Inferior parietal cortex (tissue), 1 donor: Measurements from ENCODE around the gene TSPAN12.

ENCODE experiments used
- DNase-seq: peaks from one replicate; pipeline ENCODE4 v3.0.0-alpha.2; 2016; ENCODE audit errors: extremely low spot score

Gene TSPAN12

DNA sequence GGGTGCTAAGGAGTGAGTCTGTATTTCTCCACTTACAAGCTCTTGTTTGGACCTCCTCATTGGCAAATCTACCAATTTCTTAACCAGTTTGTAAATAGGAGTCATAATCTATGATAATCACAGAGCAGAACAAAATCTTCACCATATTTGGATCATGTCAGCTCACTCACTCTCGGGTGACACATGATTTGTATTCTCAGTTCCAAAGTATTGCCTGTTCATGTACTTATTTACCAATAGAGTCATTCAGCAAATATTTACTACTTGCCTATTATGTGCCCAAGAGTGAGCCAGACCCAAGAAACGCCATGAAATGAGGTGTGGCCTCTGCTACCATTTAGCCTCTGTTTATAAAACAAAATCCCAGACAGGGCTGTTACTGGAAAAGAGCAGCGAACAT lies 114.8 kb downstream of the TSPAN12 start:
- DNase-seq, result no peak

DNA sequence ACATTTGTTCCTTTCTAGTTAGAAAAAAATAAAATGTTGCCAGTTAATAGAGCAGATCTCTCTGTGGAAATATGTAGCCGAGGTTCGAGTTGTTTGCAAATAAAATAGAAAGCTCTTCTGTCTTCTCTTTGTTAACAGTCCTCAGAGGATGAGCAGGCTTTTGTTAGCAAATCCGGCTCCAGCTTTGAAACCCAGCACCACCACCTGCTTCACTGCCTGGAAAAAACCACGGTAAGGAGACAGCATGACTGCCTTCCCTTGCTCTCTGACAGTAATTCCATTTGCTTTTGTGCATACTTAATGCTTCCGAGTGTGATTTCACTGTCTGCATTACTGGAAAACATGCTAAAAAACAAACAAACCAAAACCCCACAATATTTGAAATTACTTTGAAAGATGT lies 115.6 kb downstream of the TSPAN12 start:
- no peak for DNase-seq

DNA sequence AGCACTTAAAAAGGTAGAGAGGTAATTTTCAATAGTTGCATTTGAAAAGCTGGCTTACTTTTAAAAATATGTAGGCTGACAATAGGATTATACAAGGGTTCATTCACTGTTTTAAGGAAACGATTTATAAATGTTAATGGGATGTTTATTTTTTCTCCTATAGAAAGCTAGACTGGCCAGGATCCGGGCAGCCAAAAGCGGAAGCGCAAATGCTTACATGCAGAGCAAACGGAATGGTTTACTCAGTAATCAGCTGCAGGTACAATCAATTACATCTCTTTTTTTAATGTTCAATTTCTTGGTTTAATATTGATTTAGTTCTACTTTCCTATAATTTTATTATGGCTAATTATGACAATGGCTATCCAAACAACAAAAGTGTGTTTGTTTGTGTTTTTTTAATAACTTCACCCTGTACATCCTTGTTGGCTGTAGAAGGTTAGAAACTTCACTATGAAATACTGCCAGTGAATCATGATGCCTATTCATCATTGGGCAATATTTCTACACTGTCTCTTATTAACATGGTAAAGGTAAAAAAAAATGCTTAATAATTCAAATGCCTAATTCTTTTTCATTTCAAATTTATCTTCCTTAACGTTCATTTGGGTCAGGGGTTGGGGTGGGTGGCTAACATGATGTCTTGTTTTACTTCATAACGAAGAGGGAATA lies 116.4 kb downstream of the TSPAN12 start:
- no peak for DNase-seq

DNA sequence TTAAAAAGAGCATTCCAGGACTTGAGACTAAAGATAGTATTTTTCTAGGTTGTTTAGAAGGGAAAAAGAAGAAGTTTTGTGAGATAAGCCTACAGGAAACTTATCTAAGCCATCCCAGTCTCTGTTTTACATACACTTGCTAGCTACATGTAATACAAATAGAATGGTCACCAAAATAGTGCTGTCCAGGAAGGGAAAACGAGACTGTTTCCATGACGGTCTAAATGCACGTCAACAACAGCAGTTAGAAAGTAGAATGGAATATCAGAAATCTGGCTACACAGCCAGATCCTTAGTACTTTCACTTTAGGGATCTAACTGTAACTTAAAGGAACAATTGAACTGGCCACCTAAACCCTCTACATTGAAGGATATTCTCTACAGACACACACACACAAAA lies 117.6 kb downstream of the TSPAN12 start:
- no peak for DNase-seq

DNA sequence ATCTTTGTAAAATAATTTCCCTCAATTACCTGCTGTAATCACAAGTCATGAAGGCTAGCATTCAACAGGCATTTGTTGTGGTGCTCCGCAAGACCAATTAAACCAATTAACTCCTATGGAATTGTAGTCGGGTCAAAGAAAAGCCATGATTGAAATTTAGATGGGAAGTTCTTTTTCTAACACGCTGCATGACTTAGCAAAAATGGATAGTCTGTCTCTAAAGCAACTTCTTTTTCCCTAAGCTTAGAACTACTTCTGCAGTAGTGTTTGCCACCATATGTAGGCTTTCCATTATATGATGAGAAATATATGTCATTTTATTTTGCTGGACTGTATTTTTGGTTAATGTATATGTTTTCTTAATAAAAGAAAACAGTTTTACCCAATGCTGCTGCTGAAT lies 119.1 kb downstream of the TSPAN12 start:
- DNase-seq, result no peak
